OCI-LY1 (cell line): ENCODE measurements around the gene CDH4.

Source experiments
- CTCF ChIP-seq: fragments of 200-600 bp; sonication (generic), shearing (Covaris generic); IDR thresholded peaks from 2 replicates; pipeline ENCODE4 v1.5.1; 2017; ENCODE audit warnings: mild to moderate bottlenecking, antibody characterized with exemption, low read length, moderate library complexity, mixed read lengths
- EZH2 ChIP-seq: fragments of 200-600 bp; sonication (generic), shearing (Covaris generic); IDR thresholded peaks from 2 replicates; pipeline ENCODE4 v1.8.0; 2017; ENCODE audit warnings: borderline replicate concordance, mixed run types, mild to moderate bottlenecking, antibody characterized with exemption, low read length, moderate library complexity, mixed read lengths

GRCh38 chr20:61442075-61442670 lies 190.1 kb downstream of the CDH4 start:
- TF ChIP-seq CTCF, result no peak
- TF ChIP-seq EZH2, result no peak
